Left lung (tissue), 10 donors: ENCODE results near the gene PCDHGA12. TPM values are rescaled to one million over a fixed set of nuclear protein-coding genes. Genes with fewer than 3 reads are reported as not detected.
A peak's percentile ranks its signal among the peaks of the same experiment; 100 is the strongest.
"Not testable (repeated sequence)": the region's sequence is repeated elsewhere in the genome, so short reads cannot be mapped to it uniquely, and the experiment has no call there.

Experiments used
- ATAC-seq: fragments of 200-7000 bp; cut with Tn5 transposase; one replicate; pipeline ENCODE4 v1.9.1; 2020; ENCODE audit warnings: moderate library complexity
- DNase-seq, 4 donors: peaks; one replicate each; pipeline ENCODE4 v3.0.0-alpha.2; 2013 to 2020
- H3K27ac ChIP-seq, 2 donors: fragments of 200-600 bp; sonication (generic) in 1 of 2; one replicate each; pipeline versions ENCODE4 v1.5.0 to v1.8.0; 2020 to 2021
- H3K27me3 ChIP-seq, 2 donors: fragments of 200-600 bp; sonication (generic) in 1 of 2; one replicate each; pipeline versions ENCODE4 v1.5.0 to v1.8.0; 2020 to 2021
- H3K36me3 ChIP-seq, 2 donors: fragments of 200-600 bp; sonication (generic) in 1 of 2; one replicate each; pipeline versions ENCODE4 v1.5.0 to v1.8.0; 2020 to 2021
- H3K4me1 ChIP-seq, 2 donors: fragments of 200-600 bp; one replicate each; pipeline ENCODE4 v1.8.0; 2021
- H3K4me3 ChIP-seq, 2 donors: fragments of 200-600 bp; sonication (generic) in 1 of 2; one replicate each; pipeline versions ENCODE4 v1.5.0 to v1.8.0; 2020 to 2021; ENCODE audit warnings: mild to moderate bottlenecking in 1 of 2
- H3K9me3 ChIP-seq, 2 donors: fragments of 200-600 bp; sonication (generic) in 1 of 2; one replicate each; pipeline versions ENCODE4 v1.5.0 to v1.8.0; 2020 to 2021
- intact Hi-C, 2 donors: fragments of 100-400 bp; cut with DNase I; formaldehyde crosslinking; loops; one replicate each; pipeline versions ENCODE4 v1.11.2 to v1.14.2; 2022
- polyA plus RNA-seq, 6 donors: library from polyadenylated mRNA; unstranded; fragments of 120-200 nt; gene quantifications; one replicate each; pipeline ENCODE4 v1.2.1, GENCODE V29; 2013; ENCODE audit not compliant: insufficient read length in 6 of 6
- total RNA-seq, 2 donors: library from RNA; stranded (reverse); fragmentation: NEBNext Ultra II Directional; extraction: Animal tissue kit (Norgen Biotek cat#: 25700); gene quantifications; one replicate each; pipeline ENCODE4 v1.2.1, GENCODE V29; 2021
- TF ChIP-seq, protein P1 (sequence below), 2 donors: fragments of 200-600 bp; sonication (generic) in 1 of 2; IDR thresholded peaks; one replicate each; pipeline versions ENCODE4 v1.5.0 to v1.8.0; 2021; ENCODE audit warnings: antibody characterized with exemption in 2 of 2
- donor health status: DM: no; HTN: yes; CAD: no.
- donor health status: DM: no; HTN: no; CAD: no.

PCDHGA12 gene
- total and polyA plus RNA-seq, 8 donors = 2.0 to 6.0 (median 3.8) TPM

DNA sequence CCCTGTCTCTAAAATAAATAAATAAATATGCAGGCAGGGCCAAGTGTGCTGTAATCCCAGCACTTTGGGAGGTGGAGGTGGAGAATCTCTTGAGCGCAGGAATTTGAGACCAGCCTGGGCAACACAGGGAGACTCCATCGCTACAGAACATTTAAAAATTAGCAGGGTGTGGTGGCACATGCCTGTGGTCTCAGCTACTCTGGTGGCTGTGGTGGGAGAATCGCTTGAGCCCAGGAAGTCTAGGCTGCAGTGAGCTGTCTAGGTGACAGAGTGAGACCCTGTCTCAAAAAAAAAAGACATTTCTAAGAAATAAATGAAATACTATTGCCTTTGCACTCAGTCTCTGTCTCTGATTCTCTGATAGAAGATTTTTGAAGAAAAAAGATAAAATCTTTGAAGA, 18.7 kb upstream of the PCDHGA12 start:
- Histone ChIP-seq H3K27me3 (peaks cover 28 to 94% of the 10 kb centered on the region in 2 donors), H3K27ac (no peak overlapping the region), H3K4me3 (no peak overlapping the region), H3K4me1 (peaks cover 0 to 5% of the 10 kb centered on the region in 2 donors), H3K36me3 (no peaks in the 10 kb centered on the region), H3K9me3 (peaks cover 0 to 62% of the 10 kb centered on the region in 2 donors)
- ATAC-seq = no peak
- no peak for DNase-seq
- TF ChIP-seq, protein P1, sequence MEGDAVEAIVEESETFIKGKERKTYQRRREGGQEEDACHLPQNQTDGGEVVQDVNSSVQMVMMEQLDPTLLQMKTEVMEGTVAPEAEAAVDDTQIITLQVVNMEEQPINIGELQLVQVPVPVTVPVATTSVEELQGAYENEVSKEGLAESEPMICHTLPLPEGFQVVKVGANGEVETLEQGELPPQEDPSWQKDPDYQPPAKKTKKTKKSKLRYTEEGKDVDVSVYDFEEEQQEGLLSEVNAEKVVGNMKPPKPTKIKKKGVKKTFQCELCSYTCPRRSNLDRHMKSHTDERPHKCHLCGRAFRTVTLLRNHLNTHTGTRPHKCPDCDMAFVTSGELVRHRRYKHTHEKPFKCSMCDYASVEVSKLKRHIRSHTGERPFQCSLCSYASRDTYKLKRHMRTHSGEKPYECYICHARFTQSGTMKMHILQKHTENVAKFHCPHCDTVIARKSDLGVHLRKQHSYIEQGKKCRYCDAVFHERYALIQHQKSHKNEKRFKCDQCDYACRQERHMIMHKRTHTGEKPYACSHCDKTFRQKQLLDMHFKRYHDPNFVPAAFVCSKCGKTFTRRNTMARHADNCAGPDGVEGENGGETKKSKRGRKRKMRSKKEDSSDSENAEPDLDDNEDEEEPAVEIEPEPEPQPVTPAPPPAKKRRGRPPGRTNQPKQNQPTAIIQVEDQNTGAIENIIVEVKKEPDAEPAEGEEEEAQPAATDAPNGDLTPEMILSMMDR (IDR thresholded peaks at IDR 0.05) = no peak
- intact Hi-C loops = loop anchor here in 1 of 2 donors (10.0 kb wide), 2 partner anchors 113 to 153 kb away; no protein-coding TSS in a partner anchor

DNA sequence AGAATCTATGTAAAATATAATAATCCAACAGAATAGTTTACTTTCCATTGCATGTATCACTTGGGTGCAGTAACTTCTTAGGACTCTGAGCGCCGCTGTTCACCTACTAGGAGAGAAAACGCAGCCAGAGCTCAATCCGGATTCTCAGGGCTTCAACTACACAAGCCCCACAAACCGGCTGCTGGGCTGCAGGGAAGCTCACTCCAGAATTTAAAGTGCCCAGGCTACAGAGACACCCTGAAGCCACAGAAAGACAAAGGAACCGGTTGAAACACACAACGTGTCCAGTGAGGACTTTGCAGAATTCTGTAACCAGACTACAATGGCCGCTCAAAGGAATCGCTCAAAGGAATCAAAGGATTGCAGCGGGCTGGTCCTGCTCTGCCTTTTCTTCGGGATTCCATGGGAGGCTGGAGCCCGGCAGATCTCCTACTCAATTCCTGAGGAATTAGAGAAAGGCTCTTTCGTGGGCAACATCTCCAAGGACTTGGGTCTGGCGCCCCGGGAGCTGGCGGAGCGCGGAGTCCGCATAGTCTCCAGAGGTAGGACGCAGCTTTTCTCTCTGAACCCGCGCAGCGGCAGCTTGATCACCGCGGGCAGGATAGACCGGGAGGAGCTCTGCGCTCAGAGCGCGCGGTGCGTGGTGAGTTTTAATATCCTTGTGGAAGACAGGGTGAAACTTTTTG, 17.3 kb upstream of the PCDHGA12 start, which contains the start of gene PCDHGA10:
Gene PCDHGA10 (plus strand): TSS at position 134 of the 686 bp plus-strand sequence. CDS start 189 bp downstream, at position 323.
- TF ChIP-seq, protein P1 (IDR thresholded peaks at IDR 0.05) = peak; percentile 29 to 49
- peaks cover 25 to 94% of the 10 kb centered on the region in 2 donors for H3K27me3 ChIP-seq
- DNase-seq (peak in 2 of 4 donors; percentile 24 to 80), ATAC-seq (peak; percentile 71)
- no peaks in the 10 kb centered on the region for H3K36me3 ChIP-seq
- H3K9me3 ChIP-seq = peaks cover 0 to 63% of the 10 kb centered on the region in 2 donors
- peaks cover 0 to 5% of the 10 kb centered on the region in 2 donors for H3K4me1 ChIP-seq
- peak within 1 kb of the TSS in 1 of 2 donors; percentile 33 for H3K4me3 ChIP-seq
- no peak within 1 kb of the TSS for H3K27ac ChIP-seq
- intact Hi-C loops = loop anchor here in 1 of 2 donors (10.0 kb wide), 2 partner anchors 112 to 152 kb away; no protein-coding TSS in a partner anchor

DNA sequence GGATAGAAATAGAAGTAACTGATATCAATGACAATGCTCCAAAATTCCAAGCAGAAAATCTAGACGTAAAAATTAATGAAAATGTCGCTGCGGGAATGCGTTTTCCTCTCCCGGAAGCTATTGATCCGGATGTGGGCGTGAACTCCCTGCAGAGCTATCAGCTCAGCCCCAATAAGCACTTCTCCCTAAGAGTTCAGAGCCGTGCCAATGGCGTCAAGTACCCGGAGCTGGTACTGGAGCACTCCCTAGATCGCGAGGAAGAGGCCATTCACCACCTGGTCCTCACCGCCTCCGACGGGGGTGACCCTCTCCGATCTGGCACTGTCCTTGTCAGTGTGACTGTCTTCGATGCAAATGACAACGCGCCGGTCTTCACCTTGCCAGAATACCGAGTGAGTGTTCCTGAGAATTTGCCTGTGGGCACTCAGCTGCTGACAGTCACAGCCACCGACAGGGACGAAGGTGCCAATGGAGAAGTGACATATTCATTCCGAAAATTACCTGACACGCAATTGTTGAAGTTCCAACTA, 16.7 kb upstream of the PCDHGA12 start:
- intact Hi-C loops = loop anchor here in 1 of 2 donors (10.0 kb wide), 2 partner anchors 111 to 151 kb away; no protein-coding TSS in a partner anchor
- TF ChIP-seq, protein P1 (IDR thresholded peaks at IDR 0.05) = no peak
- Histone ChIP-seq H3K36me3 (no peaks in the 10 kb centered on the region), H3K9me3 (peaks cover 0 to 64% of the 10 kb centered on the region in 2 donors), H3K4me3 (peak overlapping the region in 1 of 2 donors; percentile 33), H3K27me3 (peaks cover 28 to 94% of the 10 kb centered on the region in 2 donors), H3K4me1 (peaks cover 0 to 5% of the 10 kb centered on the region in 2 donors), H3K27ac (no peak overlapping the region)
- DNase-seq (peak in 1 of 4 donors; percentile 48), ATAC-seq (no peak)

DNA sequence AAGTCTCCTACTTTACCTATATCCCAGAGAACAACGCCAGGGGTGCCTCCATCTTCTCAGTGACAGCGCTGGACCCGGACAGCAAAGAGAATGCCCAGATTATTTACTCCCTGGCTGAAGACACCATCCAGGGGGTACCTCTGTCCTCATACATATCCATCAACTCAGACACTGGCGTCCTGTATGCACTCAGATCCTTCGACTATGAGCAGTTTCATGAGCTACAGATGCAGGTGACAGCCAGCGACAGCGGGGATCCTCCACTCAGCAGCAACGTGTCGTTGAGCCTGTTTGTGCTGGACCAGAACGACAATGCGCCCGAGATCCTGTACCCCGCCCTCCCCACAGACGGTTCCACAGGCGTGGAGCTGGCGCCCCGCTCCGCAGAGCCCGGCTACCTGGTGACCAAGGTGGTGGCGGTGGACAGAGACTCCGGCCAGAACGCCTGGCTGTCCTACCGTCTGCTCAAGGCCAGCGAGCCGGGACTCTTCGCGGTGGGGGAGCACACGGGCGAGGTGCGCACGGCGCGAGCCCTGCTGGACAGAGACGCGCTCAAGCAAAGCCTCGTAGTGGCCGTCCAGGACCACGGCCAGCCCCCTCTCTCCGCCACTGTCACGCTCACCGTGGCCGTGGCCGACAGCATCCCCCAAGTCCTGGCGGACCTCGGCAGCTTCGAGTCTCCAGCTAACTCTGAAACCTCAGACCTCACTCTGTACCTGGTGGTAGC, 15.6 kb upstream of the PCDHGA12 start:
- DNase-seq = peak in 1 of 4 donors; percentile 58
- intact Hi-C loops = loop anchor here in 1 of 2 donors (10.0 kb wide), 2 partner anchors 110 to 150 kb away; no protein-coding TSS in a partner anchor
- not testable (repeated sequence) for H3K36me3 ChIP-seq, ATAC-seq, H3K4me1 ChIP-seq, H3K27ac ChIP-seq, H3K4me3 ChIP-seq
- H3K9me3 ChIP-seq = peaks cover 6 to 64% of the 10 kb centered on the region in 2 donors
- peaks cover 31 to 94% of the 10 kb centered on the region in 2 donors for H3K27me3 ChIP-seq

DNA sequence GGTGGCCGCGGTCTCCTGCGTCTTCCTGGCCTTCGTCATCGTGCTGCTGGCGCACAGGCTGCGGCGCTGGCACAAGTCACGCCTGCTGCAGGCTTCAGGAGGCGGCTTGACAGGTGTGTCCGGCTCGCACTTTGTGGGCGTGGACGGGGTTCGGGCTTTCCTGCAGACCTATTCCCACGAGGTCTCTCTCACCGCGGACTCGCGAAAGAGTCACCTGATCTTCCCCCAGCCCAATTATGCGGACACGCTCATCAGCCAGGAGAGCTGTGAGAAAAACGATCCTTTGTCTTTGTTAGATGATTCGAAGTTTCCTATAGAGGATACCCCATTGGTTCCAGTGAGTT, 15.1 kb upstream of the PCDHGA12 start:
- not testable (repeated sequence) for H3K36me3 ChIP-seq, H3K4me1 ChIP-seq, H3K4me3 ChIP-seq, H3K27ac ChIP-seq, ATAC-seq
- Histone ChIP-seq H3K27me3 (peaks cover 29 to 94% of the 10 kb centered on the region in 2 donors), H3K9me3 (peaks cover 7 to 64% of the 10 kb centered on the region in 2 donors)
- intact Hi-C loops = loop anchor here in 1 of 2 donors (10.0 kb wide), 2 partner anchors 110 to 150 kb away; no protein-coding TSS in a partner anchor
- peak in 1 of 4 donors; percentile 43 for DNase-seq
